A549 (cell line): ENCODE measurements around the gene DUSP2.
"Not testable (repeated sequence)": the region's sequence is repeated elsewhere in the genome, so short reads cannot be mapped to it uniquely, and the experiment has no call there.

Source experiments
- GATA3 ChIP-seq: IDR thresholded peaks from 2 replicates; pipeline ENCODE4 v1.6.1; 2012; ENCODE audit warnings: borderline replicate concordance
- JUN ChIP-seq, 2 experiments: fragments of >200 bp; sonication (Bioruptor Twin); formaldehyde crosslinking; IDR thresholded peaks; 2 replicates in 1 of 2; 3 replicates in 1 of 2; pipeline ENCODE4 v1.6.1; 2016 to 2017
- KDM1A ChIP-seq: fragments of 200-600 bp; sonication (generic); IDR thresholded peaks from 2 replicates; pipeline ENCODE4 v1.6.1; 2016; ENCODE audit warnings: low read depth, mild to moderate bottlenecking
- NR3C1 ChIP-seq: fragments of >200 bp; sonication (Bioruptor Twin); formaldehyde crosslinking; IDR thresholded peaks from 3 replicates; pipeline ENCODE4 v1.6.1; 2017
- RAD21 ChIP-seq, 2 experiments: fragments of >200 bp in 1 of 2; sonication (Bioruptor Twin) in 1 of 2; formaldehyde crosslinking in 1 of 2; IDR thresholded peaks in 1 of 2; conservative IDR thresholded peaks in 1 of 2; 2 replicates in 1 of 2; 3 replicates in 1 of 2; pipeline ENCODE4 v1.6.1; 2012 to 2018; ENCODE audit warnings: inconsistent platforms in 1 of 2
- RFX5 ChIP-seq: fragments of 450-650 bp; IDR thresholded peaks from 2 replicates; pipeline ENCODE4 v1.7.1; 2014; ENCODE audit warnings: antibody characterized with exemption, mild to moderate bottlenecking, moderate library complexity
- RNF2 ChIP-seq: fragments of 200-600 bp; sonication (generic); IDR thresholded peaks from 2 replicates; pipeline ENCODE4 v1.6.1; 2016; ENCODE audit warnings: low read depth, mild to moderate bottlenecking, antibody characterized with exemption, moderate library complexity, borderline replicate concordance
- TF ChIP-seq, protein P1 (sequence below): fragments of >200 bp; sonication (Bioruptor Twin); formaldehyde crosslinking; IDR thresholded peaks from 3 replicates; pipeline ENCODE4 v1.5.1; 2016

DNA sequence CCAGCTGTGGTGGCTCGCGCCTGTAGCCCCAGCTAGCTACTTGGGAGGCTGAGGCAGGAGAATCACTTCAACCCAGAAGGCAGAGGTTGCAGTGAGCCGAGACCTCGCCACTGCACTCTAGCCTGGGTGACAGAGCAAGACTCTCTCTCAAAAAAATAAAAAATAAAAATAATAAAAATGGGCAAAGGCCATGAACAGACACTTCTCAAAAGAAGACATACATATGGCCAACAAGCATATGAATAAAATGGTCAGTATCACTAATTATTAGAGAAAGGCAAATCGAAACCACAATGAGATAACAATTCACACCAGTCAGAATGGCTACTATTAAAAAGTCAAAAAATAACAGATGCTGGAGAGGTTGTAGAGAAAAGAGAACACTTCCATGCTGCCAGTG, 15.1 kb upstream of the DUSP2 start:
- TF ChIP-seq, protein P1, sequence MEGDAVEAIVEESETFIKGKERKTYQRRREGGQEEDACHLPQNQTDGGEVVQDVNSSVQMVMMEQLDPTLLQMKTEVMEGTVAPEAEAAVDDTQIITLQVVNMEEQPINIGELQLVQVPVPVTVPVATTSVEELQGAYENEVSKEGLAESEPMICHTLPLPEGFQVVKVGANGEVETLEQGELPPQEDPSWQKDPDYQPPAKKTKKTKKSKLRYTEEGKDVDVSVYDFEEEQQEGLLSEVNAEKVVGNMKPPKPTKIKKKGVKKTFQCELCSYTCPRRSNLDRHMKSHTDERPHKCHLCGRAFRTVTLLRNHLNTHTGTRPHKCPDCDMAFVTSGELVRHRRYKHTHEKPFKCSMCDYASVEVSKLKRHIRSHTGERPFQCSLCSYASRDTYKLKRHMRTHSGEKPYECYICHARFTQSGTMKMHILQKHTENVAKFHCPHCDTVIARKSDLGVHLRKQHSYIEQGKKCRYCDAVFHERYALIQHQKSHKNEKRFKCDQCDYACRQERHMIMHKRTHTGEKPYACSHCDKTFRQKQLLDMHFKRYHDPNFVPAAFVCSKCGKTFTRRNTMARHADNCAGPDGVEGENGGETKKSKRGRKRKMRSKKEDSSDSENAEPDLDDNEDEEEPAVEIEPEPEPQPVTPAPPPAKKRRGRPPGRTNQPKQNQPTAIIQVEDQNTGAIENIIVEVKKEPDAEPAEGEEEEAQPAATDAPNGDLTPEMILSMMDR, result not testable (repeated sequence)
- TF ChIP-seq RFX5; JUN (IDR thresholded peaks at IDR 0.05); RNF2; RAD21 (conservative IDR thresholded peaks at IDR 0.05 in 1 of 2, IDR thresholded peaks at IDR 0.05 in 1 of 2); NR3C1; KDM1A; GATA3: not testable (repeated sequence)
